ENCODE data around the gene PTPRN2.
"Not testable (repeated sequence)": the region's sequence is repeated elsewhere in the genome, so short reads cannot be mapped to it uniquely, and the experiment has no call there.

PTPRN2 gene

GRCh38 chr7:158530800-158531609, 56.6 kb downstream of the PTPRN2 start:
- no peak for DNase-seq

GRCh38 chr7:158529181-158530096, 58.2 kb downstream of the PTPRN2 start:
- DNase-seq, result no peak

GRCh38 chr7:158527915-158528502, 59.6 kb downstream of the PTPRN2 start:
- DNase-seq, result peak; percentile 8 to 16

- no peak for DNase-seq
Measured at GRCh38 chr7:158527495-158527894, 60.1 kb downstream of the PTPRN2 start.

GRCh38 chr7:158527038-158527437, 60.6 kb downstream of the PTPRN2 start:
- DNase-seq, result no peak

- DNase-seq, result no peak
Measured at GRCh38 chr7:158526531-158526930, 61.1 kb downstream of the PTPRN2 start.

DNA sequence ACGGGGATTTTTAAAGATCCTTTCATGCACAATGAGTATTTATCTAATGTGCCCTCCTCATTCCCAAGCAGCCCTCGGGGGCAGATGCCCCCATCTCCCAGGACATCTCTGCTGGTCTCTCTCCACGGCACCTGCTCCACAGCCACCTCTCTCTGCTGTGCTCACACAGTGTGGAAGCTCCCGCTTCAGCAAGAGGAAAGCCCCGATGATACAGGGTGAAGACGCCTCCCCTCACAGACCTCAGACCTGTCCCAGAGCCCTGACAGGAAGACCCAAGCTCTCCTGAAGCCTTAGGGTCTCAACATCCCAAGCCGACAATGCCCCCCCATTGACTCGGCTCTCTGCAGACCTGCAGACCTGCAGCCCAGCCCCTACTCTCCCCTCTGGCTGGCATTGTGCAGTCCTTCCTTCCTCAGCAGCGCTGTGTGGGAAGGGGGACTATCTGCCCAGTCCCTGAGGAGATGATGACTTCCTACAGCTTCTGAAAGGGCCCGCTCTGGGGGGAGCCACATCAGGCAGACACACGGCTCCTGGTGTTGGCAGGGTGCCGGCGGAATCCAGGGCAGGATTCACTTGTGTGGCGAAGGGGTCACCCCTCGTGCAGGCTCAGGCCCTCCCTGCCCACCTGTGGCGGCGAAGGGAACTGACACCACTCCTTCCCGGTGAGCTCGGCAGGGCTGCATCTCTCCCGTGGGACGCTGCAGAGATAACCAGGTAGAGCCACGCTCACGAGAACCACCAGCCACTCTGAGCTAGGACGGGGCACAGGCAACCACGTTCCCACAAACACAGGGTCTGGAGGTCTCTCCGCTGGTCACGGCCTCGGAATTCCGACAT, 61.8 kb downstream of the PTPRN2 start:
- DNase-seq, result no peak

GRCh38 chr7:158524749-158525635, 62.6 kb downstream of the PTPRN2 start:
- DNase-seq, result no peak

GRCh38 chr7:158524286-158524685, 63.3 kb downstream of the PTPRN2 start:
- DNase-seq, result peak; percentile 19 to 42

DNA sequence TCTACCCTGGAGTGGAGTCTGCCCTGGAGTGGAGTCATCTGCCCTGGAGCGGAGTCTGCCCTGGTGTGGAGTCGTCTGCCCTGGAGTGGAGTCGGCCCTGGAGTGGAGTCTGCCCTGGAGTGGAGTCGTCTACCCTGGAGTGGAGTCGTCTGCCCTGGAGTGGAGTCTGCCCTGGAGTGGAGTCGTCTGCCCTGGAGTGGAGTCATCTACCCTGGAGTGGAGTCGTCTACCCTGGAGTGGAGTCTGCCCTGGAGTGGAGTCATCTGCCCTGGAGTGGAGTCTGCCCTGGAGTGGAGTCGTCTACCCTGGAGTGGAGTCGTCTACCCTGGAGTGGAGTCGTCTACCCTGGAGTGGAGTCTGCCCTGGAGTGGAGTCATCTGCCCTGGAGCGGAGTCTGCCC, 63.7 kb downstream of the PTPRN2 start:
- DNase-seq, result not testable (repeated sequence)

- not testable (repeated sequence) for DNase-seq
Measured at GRCh38 chr7:158523165-158523856, 64.3 kb downstream of the PTPRN2 start.

- not testable (repeated sequence) for DNase-seq
Measured at GRCh38 chr7:158521795-158522194, 65.8 kb downstream of the PTPRN2 start.

- no peak for DNase-seq
Measured at GRCh38 chr7:158520825-158521224, 66.8 kb downstream of the PTPRN2 start.

GRCh38 chr7:158519633-158520174, 67.9 kb downstream of the PTPRN2 start:
- DNase-seq, result no peak

GRCh38 chr7:158518980-158519632, 68.5 kb downstream of the PTPRN2 start:
- no peak for DNase-seq

DNA sequence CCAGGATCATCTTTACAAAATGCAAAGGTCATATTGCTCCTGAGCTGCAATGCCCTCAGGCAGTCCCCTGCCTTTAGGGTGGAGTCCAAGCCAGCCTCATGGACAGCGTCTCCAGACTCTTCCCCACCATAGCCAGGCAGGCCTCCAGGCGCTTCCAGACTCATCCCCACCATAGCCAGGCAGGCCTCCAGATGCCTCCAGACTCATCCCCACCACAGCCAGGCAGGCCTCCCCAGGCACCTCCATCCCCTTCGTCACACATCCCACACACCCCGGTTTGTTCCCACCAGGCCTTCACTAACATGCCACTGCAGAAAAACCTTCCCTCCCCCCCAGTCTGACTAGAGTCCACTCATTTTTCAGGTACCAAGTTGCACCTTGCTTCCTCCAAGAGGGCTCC, 70.1 kb downstream of the PTPRN2 start:
- no peak for DNase-seq

DNA sequence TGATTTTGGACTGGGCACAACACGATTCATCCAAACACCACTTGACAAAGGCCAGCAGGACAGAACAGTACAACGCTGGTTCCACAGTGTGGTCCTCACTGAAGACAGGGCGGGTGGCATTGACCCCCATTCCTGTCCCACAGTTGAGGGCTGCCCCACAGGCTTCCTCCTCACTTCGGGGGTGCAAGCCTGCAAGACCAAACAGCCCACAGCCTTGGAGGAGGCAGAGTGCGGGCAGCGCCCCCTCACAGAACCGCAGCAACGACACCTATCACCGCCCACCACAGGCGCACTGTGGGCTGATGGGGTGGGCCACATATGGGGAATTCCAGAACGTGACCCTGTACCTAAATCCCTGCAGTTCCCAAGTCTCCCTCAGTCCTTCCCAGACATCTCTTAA, 70.6 kb downstream of the PTPRN2 start:
- no peak for DNase-seq

DNA sequence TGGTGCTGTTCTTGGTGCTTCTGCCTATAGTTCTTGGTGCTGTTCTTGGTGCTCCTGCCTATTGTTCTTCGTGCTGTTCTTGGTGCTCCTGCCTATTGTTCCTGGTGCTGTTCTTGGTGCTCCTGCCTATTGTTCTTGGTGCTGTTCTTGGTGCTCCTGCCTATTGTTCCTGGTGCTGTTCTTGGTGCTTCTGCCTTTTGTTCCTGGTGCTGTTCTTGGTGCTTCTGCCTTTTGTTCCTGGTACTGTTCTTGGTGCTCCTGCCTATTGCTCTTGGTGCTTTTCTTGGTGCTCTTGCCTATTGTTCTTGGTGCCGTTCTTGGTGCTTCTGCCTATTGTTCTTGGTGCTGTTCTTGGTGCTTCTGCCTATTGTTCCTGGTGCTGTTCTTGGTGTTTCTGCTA, 71.1 kb downstream of the PTPRN2 start:
- DNase-seq, result no peak

DNA sequence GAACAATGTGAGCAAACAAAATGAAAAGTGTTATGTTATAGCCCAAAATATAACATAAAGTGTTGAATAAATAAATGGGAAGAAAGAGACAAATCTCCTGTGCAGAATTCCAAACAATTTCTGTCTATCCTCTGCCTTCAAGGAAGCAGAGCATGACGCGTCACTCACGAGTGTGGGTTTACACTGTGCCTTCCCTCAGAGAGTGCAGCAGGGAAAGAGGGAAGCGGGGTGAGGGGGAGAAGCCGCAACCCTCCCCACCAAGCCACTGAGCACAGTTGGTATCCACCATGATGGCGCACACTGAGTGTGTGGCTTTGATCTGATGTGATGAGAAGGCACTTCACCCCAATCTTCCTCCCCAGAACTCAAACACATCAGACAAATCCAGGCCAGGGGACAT, 74.8 kb downstream of the PTPRN2 start:
- no peak for DNase-seq

DNA sequence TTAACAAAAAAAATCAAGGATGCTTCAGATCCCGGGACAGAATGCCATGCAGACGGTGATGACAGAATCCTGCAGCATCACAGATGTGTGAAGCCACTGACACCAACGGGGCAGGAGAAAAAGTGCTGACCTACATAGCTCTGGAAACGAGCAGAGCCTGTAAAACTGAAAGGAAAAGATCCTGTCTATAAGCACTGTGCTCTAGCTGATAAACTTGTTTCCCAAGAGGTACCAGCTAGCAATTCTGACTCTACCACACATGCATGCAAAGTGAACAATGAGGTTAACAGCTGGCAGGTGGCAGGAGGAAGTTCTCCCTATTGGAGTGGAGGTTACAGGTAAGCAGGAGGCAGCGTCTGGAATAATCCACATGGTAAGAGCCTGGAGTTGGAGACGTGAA, 75.6 kb downstream of the PTPRN2 start:
- DNase-seq, result no peak

All from Kasumi-1 (cell line).